ENCODE results near the gene GEMIN4.

DNA sequence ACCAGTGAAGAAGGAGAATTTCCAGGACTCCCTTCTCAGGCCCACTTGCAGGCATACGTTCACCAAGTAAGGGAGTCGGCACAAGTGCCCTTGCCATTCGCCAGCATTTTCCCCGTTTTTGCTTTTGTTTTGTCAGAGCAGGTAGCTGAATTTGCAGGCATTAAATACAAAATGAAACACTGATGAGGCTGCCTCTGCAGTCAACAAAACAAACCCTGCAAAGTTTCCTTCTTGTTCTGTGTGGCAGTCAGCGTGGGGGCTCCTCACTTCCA, 22.2 kb upstream of the GEMIN4 start:
- TF ChIP-seq, protein P1, sequence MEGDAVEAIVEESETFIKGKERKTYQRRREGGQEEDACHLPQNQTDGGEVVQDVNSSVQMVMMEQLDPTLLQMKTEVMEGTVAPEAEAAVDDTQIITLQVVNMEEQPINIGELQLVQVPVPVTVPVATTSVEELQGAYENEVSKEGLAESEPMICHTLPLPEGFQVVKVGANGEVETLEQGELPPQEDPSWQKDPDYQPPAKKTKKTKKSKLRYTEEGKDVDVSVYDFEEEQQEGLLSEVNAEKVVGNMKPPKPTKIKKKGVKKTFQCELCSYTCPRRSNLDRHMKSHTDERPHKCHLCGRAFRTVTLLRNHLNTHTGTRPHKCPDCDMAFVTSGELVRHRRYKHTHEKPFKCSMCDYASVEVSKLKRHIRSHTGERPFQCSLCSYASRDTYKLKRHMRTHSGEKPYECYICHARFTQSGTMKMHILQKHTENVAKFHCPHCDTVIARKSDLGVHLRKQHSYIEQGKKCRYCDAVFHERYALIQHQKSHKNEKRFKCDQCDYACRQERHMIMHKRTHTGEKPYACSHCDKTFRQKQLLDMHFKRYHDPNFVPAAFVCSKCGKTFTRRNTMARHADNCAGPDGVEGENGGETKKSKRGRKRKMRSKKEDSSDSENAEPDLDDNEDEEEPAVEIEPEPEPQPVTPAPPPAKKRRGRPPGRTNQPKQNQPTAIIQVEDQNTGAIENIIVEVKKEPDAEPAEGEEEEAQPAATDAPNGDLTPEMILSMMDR (IDR thresholded peaks at IDR 0.05), result no peak
- no peak for TF ChIP-seq POLR2A (IDR thresholded peaks at IDR 0.05)

Data from Peyer's patch (tissue), 4 donors.